NCI-H82 (cell line): ENCODE data around the gene SLC25A45.

ENCODE experiments used
- DNase-seq: peaks from one replicate; lab custom pipeline; 2025; lab: John Stamatoyannopoulos, UW

Gene SLC25A45, protein sequence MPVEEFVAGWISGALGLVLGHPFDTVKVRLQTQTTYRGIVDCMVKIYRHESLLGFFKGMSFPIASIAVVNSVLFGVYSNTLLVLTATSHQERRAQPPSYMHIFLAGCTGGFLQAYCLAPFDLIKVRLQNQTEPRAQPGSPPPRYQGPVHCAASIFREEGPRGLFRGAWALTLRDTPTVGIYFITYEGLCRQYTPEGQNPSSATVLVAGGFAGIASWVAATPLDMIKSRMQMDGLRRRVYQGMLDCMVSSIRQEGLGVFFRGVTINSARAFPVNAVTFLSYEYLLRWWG

DNA sequence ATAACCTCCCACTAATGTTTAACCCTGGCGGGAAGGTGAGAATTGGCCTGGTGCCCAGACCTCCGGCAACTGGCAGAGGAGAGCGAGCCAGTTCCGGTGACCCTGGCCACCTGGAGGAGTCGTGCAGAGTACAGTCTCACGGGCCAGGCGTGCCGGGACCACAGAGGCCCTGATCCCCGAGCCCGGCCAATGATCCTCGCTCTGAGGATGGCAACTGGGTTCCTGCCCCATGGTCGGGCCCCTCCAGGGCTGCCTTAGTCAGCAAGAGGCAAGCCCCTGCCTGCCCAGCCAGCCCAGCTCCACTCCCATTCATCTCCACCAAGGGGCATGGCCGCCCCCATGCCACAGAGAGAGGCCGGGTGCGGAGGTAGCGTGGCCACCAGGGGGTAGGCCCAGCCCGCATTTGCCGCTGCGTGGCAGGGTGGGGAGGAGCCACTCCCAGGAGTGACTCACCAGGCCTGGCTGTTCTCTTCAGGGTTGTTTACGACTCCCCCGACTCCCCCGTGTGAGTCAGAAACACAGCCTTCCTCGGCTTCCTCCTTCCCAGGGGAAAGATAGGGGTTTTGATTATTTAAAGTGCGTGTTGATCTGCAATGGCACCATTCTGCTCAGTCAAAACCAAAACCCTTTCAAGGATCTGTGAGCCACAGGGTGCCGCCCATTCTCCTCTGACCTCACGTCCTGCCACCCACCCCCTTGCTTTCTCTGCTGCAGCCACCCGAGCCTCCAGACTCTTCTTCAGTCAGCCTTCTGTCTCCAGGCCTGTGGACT, at the start of gene SLC25A45:
Gene SLC25A45 (minus strand): TSS at position 614 of the 771 bp plus-strand sequence. CDS start 695 bp downstream, outside the sequence.
- peak; percentile 79 for DNase-seq

DNA sequence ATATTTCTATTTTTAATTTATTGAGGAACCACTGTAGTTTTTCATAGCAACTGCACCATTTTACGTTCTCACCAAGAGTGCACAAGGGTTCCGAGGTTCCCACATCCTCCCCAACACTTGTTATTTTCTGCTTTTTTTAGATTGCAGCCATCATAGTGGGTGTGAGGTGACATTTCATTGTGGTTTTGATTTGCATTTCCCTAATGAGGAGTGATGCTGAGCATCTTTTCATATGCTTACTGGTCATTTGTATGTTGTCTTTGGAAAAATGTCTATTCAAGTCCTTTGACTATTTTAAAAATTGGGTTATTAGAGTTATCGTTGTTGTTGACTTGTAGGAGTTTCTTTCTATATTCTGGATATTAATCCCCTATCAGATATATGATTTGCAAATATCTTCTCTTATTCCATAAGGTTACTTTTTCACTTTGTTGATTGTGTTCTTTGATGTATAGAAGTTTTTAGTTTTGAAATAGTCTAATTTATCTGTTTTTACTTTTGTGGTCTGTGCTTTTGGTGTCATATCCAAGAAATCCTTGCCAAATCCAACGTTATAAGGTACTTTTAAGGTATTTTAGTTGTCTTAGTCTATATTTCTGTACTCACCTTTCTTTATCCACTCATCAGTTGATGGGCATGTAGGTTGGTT, 49.1 kb upstream of the SLC25A45 start:
- no peak for DNase-seq

DNA sequence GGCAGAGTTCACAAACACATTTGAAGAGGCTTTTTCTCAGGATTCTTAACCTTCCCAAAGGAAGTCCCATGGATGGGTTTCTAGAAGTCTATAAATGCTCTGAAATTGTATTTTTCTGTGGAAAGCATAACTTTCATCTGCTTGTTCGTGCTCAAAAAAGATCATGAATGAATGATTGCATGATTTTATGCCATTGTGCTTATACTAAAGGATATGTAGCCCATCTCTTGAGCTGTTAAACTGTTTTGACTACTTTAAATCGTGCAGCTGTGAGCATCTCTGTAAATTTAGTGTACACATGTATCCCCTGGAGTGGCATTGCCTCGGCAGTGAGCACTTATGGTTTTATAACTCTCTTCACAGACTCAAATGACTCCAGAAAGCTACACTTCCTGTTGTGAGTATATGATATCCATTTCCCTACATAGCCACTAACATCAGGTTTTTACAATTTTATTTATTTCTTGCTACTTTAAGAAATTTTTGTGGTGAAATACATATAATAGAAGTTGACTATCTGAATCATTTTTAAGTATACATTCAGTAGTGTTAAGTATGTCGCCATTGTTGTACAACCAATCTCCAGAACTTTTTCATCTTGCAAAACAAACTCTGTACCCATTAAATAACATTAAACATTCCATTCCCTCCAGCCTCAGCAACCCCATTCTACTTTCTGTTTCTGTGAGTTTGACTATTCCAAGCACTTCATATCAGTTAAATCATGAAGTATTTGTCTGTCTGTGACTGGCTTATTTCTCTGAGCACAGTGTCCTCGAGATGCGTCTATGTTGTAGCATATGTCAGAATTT, 48.2 kb upstream of the SLC25A45 start:
- no peak for DNase-seq

DNA sequence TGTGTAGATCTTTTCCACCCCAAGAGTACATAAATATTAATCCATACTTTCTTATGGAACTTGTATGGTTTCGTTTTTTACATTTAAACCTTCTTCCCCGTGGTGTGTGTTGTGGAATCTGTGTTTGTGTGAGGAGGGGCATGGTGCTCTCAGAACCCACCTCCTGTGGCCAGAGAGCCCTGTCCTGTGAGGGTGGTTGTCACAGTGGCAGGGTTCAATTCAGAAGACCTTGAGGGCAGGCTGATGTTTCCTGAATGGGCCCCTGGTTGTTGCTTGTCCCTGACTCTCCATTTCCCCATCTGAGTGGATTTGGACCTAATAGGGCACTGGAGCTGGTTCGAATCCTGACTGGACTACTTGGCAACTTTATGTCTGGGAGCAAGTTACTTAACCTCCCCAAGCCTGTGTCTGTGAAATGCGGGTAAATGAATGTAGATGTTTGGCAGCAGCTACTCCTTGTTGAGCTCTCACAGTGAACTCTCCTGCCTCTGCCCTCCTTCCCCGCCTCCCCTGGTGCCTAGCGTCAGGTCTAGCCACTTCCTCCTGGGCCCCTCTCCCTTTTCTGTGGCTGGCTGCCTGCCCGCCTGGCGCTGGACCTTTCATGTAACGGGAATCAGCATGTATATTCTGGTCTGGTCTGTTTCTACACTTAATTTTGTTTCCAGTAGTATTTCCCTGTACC, 47.4 kb upstream of the SLC25A45 start:
- DNase-seq, result no peak

DNA sequence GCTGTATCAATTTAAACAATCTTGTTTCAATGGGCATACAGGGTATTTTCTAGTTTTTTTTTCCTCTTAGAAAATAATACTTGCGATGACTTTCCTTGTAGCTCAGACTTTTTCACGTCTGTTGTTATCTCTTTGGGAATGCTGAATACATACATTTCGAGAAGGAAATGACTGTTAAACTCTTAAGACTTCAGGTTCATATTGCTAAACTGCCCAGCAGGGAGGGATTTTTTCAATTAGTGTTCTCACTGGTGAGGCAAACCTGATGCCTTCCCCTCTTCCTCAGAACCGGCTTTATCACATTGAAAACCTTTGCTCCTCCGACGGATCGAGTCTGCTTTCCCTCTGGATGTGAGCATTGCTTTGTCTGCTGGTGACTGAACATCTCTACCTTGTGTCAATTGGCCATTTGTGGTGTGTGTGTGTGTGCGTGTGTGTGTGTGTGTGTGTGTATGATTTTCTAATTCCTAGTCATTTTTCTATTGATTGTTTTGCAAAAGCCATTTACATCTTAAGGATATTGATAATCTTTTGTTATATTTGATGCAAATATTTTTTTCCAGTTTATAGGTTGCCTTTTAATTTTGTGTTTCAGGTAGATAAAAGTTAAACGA, 46.7 kb upstream of the SLC25A45 start:
- DNase-seq, result no peak

DNA sequence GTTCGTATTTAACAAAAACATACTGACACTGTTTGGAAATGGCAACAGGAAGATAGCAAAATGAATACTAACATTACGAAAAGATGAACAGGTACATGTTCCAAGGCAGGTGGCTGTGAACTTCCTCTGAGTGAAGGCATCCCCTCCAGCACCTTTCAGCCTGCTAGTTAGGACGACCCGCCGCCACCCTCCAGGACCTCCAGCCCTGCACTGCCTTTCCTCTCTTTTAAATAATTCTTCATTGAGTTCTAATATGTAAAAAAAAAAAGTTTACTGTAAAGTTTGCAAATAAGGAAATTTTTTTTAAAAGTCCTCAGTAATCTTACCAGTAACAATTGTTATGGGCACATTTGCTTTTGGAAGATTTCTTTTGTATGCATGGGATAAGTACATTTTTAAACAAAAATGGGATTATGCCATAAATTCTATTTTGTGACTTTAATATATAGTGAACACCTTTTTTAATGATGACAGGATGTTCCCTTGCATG, 46.2 kb upstream of the SLC25A45 start:
- DNase-seq, result no peak

DNA sequence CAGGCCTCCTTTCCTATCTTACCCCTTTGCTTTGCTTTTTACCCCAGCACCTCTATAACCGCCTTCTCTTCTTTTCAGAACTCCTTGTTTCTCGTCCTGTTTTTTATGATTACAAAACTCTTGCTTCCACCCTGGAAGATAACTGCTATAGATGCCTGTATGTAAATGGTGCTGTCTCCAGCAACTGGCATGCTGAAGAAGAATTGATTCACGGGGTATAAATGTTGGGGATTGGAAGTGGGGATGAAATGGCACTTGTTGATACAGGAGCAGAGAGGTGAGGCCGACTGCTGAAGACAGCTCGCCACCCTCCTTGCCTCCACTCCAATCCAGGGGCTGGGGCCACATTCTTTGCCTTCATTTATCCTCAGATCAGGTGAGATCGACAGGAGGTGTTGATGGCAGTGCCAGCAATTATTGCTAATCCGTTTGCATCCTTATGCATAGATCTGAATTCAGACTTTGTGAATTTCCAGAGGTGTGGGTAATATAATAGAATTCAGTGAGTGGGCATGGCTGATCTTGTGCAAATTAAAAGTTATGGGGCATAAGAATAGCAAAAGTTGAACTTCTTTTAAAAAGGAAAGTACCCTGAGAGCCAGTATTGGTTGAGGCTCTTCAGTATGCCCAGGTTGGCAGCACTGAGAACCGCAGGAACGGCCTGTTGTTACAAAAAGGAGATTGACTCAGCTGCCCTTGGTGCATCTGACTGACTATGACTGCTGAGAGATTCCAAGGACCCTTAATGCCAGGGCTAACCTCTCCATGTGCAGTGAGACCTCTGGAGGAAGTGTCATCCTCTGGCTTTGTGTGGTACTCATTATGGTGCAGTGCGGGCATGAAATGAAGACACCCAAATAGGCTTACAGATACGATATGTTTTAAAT, 45.5 kb upstream of the SLC25A45 start:
- DNase-seq, result peak; percentile 33

DNA sequence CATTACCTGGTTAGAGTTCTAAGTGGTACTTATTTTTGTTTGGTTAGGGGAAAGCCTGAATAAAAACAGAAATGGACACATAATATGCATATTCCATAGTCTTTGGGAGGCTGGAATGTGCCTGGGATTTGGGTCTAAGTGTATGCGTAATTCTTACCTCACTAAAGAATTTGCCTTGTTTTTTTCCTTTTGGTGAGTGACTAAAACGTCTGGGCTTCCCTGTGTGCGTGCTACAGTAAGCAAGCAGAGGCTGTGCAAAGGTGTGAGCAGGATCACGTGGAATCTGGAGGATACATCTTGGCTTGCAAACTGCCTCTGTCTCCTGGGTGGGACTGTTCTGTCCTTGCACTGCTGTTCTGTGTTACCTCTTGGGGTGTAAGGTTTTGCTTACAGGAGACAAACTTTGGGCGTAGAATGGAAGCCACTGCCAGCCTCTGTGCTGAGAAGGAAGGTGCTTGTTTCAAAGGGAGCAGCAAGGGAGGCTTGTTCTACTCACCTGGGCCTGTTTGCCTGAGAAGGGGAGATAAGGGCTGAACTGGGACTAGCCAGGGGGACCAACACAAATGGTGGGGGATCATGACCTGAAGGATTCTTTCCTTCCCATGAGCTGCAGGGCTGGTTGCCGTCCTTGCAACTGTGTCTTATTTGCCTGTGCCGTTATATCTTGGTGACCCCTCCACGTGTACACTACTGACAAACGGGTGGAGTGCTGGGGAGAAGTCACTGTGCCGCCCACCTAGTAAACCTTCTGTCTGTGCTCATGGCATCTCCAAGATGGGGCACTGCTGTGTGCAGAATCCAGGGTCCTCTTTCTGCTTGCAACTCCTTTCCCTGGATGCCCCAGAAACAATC, 44.6 kb upstream of the SLC25A45 start:
- DNase-seq, result no peak

DNA sequence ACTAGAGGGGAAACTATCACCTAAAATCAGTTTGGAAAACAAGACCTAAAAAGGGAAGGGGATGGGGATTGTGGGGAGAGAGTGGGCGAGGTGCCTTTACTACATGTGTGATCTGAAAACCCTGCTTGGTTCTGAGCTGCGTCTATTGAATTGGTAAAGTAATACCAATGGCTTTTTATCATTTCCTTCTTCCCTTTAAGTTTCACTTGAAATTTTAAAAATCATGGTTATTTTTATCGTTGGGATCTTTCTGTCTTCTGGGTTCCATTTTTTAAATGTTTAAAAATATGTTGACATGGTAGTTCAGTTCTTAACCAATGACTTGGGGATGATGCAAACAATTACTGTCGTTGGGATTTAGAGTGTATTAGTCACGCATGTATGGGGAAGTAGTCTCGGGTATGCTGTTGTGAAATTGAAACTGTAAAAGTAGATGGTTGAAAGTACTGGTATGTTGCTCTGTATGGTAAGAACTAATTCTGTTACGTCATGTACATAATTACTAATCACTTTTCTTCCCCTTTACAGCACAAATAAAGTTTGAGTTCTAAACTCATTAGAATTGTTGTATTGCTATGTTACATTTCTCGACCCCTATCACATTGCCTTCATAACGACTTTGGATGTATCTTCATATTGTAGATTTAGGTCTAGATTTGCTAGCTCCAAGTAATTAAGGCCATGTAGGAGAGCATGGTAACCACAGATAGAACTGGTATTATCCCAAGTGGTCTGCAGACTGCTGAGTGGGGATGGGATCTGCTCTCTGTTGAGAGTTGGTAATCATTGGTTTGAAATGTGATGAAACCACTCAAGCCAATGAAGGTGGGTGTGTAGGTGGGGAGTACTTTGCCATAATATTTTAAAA, 43.8 kb upstream of the SLC25A45 start:
- DNase-seq, result no peak

DNA sequence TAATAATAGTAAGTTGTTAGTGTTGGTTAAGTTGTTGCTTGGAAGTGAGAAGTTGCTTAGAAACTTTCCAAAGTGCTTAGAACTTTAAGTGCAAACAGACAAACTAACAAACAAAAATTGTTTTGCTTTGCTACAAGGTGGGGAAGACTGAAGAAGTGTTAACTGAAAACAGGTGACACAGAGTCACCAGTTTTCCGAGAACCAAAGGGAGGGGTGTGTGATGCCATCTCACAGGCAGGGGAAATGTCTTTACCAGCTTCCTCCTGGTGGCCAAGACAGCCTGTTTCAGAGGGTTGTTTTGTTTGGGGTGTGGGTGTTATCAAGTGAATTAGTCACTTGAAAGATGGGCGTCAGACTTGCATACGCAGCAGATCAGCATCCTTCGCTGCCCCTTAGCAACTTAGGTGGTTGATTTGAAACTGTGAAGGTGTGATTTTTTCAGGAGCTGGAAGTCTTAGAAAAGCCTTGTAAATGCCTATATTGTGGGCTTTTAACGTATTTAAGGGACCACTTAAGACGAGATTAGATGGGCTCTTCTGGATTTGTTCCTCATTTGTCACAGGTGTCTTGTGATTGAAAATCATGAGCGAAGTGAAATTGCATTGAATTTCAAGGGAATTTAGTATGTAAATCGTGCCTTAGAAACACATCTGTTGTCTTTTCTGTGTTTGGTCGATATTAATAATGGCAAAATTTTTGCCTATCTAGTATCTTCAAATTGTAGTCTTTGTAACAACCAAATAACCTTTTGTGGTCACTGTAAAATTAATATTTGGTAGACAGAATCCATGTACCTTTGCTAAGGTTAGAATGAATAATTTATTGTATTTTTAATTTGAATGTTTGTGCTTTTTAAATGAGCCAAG, 42.9 kb upstream of the SLC25A45 start:
- peak; percentile 35 for DNase-seq

DNA sequence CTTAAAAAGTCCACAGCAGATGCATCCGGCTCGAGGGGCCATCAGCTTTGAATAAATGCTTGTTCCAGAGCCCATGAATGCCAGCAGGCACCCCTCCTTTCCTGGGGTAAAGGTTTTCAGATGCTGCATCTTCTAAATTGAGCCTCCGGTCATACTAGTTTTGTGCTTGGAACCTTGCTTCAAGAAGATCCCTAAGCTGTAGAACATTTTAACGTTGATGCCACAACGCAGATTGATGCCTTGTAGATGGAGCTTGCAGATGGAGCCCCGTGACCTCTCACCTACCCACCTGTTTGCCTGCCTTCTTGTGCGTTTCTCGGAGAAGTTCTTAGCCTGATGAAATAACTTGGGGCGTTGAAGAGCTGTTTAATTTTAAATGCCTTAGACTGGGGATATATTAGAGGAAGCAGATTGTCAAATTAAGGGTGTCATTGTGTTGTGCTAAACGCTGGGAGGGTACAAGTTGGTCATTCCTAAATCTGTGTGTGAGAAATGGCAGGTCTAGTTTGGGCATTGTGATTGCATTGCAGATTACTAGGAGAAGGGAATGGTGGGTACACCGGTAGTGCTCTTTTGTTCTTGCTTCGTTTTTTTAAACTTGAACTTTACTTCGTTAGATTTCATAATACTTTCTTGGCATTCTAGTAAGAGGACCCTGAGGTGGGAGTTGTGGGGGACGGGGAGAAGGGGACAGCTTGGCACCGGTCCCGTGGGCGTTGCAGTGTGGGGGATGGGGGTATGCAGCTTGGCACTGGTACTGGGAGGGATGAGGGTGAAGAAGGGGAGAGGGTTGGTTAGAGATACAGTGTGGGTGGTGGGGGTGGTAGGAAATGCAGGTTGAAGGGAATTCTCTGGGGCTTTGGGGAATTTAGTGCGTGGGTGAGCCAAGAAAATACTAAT, 42.0 kb upstream of the SLC25A45 start:
- no peak for DNase-seq

DNA sequence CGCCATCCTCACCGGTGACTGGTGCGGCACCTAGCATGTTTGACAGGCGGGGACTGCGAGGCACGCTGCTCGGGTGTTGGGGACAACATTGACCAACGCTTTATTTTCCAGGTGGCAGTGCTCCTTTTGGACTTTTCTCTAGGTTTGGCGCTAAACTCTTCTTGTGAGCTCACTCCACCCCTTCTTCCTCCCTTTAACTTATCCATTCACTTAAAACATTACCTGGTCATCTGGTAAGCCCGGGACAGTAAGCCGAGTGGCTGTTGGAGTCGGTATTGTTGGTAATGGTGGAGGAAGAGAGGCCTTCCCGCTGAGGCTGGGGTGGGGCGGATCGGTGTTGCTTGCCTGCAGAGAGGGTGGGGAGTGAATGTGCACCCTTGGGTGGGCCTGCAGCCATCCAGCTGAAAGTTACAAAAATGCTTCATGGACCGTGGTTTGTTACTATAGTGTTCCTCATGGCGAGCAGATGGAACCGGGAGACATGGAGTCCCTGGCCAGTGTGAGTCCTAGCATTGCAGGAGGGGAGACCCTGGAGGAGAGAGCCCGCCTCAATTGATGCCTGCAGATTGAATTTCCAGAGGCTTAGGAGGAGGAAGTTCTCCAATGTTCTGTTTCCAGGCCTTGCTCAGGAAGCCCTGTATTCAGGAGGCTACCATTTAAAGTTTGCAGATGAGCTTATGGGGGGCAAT, 41.2 kb upstream of the SLC25A45 start:
- peak; percentile 45 for DNase-seq

DNA sequence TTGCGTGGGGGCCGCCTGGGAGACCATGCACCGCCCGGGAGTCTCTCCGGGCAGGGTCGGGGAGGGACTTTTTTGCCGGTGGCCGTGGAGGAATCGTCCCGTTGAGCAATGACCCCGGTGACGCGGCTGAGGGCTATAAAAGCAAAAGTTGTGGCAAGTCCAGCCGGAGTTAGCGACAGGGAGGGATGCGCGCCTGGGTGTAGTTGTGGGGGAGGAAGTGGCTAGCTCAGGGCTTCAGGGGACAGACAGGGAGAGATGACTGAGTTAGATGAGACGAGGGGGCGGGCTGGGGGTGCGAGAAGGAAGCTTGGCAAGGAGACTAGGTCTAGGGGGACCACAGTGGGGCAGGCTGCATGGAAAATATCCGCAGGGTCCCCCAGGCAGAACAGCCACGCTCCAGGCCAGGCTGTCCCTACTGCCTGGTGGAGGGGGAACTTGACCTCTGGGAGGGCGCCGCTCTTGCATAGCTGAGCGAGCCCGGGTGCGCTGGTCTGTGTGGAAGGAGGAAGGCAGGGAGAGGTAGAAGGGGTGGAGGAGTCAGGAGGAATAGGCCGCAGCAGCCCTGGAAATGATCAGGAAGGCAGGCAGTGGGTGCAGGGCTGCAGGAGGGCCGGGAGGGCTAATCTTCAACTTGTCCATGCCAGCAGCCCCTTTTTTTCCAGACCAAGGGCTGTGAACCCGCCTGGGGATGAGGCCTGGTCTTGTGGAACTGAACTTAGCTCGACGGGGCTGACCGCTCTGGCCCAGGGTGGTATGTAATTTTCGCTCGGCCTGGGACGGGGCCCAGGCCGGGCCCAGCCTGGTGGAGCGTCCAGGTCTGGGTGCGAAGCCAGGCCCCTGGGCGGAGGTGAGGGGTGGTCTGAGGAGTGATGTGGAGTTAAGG, 40.4 kb upstream of the SLC25A45 start, which contains the start of gene NEAT1:
Gene NEAT1 (plus strand): TSS at position 166 of the 883 bp plus-strand sequence.
- peak; percentile 81 for DNase-seq
